ENCODE measurements around the gene AAMP. TPM values are rescaled to one million over a fixed set of nuclear protein-coding genes. Genes with fewer than 3 reads are reported as not detected.
"Not testable (repeated sequence)": the region's sequence is repeated elsewhere in the genome, so short reads cannot be mapped to it uniquely, and the experiment has no call there.

AAMP gene
- total and polyA plus RNA-seq, 2 experiments from 2014 or later, result 90.8 to 203 TPM

DNA sequence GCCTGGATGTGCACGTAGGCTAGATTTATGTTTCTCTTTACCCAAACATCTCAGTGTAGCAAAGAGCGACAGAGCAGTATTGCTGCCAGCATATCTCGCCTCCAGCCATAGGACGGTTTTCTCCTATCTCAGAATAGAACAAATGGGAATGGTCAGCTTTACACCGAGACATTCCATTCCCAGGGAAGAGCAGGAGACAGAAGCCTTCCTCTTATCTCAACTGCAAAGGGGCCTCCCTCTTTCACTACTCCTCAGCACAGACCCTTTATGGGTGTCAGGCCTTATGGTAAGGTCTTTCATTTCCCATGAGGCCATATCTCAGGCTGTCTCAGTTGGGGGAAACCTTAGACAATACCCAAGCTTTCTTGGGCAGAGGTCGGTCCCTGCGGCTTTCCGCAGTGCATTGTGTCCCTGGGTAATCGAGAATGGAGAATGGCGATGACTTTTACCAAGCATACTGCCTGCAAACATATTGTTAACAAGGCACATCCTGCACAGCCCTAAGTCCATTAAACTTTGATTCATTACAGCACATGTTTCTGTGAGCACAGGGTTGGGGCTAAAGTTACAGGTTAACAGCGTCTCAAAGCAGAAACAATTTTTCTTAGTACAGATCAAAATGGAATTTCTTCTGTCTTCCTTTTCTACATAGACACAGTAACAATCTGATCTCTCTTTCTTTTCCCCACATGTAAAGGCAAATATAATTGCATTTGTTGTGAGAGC lies 41.8 kb upstream of the AAMP start:
- not testable (repeated sequence) for H3K36me3 Mint-ChIP-seq (ENCODE audit: low read depth); H4K20me1 ChIP-seq (replicated peaks; ENCODE audit: insufficient read depth); H3K79me2 ChIP-seq (replicated peaks; ENCODE audit: insufficient read depth); H3K27ac Mint-ChIP-seq; DNase-seq (ENCODE audit: low spot score); H3K4me2 ChIP-seq; H3K36me3 ChIP-seq (ENCODE audit: insufficient read depth); H3K4me1 ChIP-seq (ENCODE audit: insufficient read depth); H3K9me3 Mint-ChIP-seq; H3K4me3 Mint-ChIP-seq; H3K4me3 ChIP-seq; ATAC-seq; H3F3A ChIP-seq (replicated peaks; ENCODE audit: low read depth); H3K9me2 ChIP-seq (ENCODE audit: insufficient read depth); H3K4me1 Mint-ChIP-seq; H3K27me3 Mint-ChIP-seq (ENCODE audit: insufficient read depth, low read depth, poor library complexity); H3K27ac ChIP-seq (ENCODE audit: low read depth); H3K27me3 ChIP-seq (ENCODE audit: insufficient read depth)
- H2AFZ ChIP-seq, result peak overlapping the region; percentile 80; the same call in 1 of the 2 replicates

DNA sequence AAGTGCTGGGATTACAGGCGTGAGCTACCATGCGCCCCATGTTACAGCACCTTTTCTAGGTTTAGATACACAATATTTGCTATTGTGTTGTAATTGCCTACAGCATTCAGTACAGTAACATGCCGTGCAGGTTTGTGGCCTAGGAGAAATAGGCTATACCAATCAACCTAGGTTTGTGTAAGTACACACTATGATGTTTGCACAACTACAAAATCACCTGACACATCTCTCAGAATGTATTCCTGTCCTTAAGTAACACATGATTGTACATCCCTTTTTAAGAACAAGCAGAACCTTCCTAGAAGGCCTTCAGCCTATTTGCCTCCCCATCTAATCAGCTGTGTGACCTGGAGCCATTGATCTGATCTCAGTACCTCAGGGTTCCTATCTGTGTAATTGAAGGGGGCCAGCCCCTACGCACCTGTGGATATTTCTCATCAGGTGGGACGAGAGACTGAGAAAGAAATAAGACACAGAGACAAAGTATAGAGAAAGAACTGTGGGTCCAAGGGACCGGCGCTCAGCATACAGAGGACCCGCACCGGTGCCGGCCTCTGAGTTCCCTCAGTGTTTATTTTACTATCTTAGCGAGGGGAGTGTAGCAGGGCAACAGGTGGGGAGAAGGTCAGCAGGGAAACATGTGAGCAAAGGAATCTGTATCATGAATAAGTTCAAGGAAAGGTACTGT lies 41.1 kb upstream of the AAMP start:
- Histone ChIP-seq H4K20me1 (replicated peaks; ENCODE audit: insufficient read depth) (no peaks in the 10 kb centered on the region; the same call in 1 of the 2 replicates), H3K79me2 (replicated peaks; ENCODE audit: insufficient read depth) (no peaks in the 10 kb centered on the region), H3K4me1 (ENCODE audit: insufficient read depth) (0 out of 2 replicates have a peak, but pooled peaks cover 3% of the 10 kb centered on the region), H3K9me2 (ENCODE audit: insufficient read depth) (no peaks in the 10 kb centered on the region), H3K4me2 (no peak overlapping the region), H3F3A (replicated peaks; ENCODE audit: low read depth) (no peaks in the 10 kb centered on the region), H2AFZ (0 out of 2 replicates have a peak overlapping the region, but pooled peaks have one; percentile 56), H3K4me3 (no peak overlapping the region), H3K36me3 (ENCODE audit: insufficient read depth) (no peaks in the 10 kb centered on the region), H3K27ac (ENCODE audit: low read depth) (no peak overlapping the region), H3K27me3 (ENCODE audit: insufficient read depth) (no peaks in the 10 kb centered on the region)
- Mint-ChIP-seq H3K4me1 (no peaks in the 10 kb centered on the region), H3K27ac (no peak overlapping the region), H3K27me3 (ENCODE audit: insufficient read depth, low read depth, poor library complexity) (peaks cover 1% of the 10 kb centered on the region), H3K36me3 (ENCODE audit: low read depth) (no peaks in the 10 kb centered on the region), H3K4me3 (no peak overlapping the region), H3K9me3 (0 out of 3 replicates have a peak, but pooled peaks cover 3% of the 10 kb centered on the region)
- DNase-seq (ENCODE audit: low spot score) (no peak), ATAC-seq (no peak)
- TF ChIP-seq ZNF114 (CRISPR knock-in tag; IDR thresholded peaks at IDR 0.05), result no peak
- TF ChIP-seq, protein P1, sequence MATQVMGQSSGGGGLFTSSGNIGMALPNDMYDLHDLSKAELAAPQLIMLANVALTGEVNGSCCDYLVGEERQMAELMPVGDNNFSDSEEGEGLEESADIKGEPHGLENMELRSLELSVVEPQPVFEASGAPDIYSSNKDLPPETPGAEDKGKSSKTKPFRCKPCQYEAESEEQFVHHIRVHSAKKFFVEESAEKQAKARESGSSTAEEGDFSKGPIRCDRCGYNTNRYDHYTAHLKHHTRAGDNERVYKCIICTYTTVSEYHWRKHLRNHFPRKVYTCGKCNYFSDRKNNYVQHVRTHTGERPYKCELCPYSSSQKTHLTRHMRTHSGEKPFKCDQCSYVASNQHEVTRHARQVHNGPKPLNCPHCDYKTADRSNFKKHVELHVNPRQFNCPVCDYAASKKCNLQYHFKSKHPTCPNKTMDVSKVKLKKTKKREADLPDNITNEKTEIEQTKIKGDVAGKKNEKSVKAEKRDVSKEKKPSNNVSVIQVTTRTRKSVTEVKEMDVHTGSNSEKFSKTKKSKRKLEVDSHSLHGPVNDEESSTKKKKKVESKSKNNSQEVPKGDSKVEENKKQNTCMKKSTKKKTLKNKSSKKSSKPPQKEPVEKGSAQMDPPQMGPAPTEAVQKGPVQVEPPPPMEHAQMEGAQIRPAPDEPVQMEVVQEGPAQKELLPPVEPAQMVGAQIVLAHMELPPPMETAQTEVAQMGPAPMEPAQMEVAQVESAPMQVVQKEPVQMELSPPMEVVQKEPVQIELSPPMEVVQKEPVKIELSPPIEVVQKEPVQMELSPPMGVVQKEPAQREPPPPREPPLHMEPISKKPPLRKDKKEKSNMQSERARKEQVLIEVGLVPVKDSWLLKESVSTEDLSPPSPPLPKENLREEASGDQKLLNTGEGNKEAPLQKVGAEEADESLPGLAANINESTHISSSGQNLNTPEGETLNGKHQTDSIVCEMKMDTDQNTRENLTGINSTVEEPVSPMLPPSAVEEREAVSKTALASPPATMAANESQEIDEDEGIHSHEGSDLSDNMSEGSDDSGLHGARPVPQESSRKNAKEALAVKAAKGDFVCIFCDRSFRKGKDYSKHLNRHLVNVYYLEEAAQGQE (IDR thresholded peaks at IDR 0.05; ENCODE audit: unreplicated experiment), result no peak
- no peak for TF ChIP-seq STAT1 (IDR thresholded peaks at IDR 0.05; ENCODE audit: unreplicated experiment)
- TF ChIP-seq EZH2phosphoT487 (IDR thresholded peaks at IDR 0.05; ENCODE audit: unreplicated experiment), result no peak
- TF ChIP-seq JUNB (IDR thresholded peaks at IDR 0.05; ENCODE audit: unreplicated experiment), result no peak
- no peak for TF ChIP-seq ZNF331 (CRISPR knock-in tag; IDR thresholded peaks at IDR 0.05; ENCODE audit: low read depth)
- no peak for TF ChIP-seq POLR2AphosphoS5 (IDR thresholded peaks at IDR 0.05; ENCODE audit: low read depth)
- no peak for TF ChIP-seq EZH2 (IDR thresholded peaks at IDR 0.05; ENCODE audit: low read depth, unreplicated experiment)
- TF ChIP-seq, protein P2, sequence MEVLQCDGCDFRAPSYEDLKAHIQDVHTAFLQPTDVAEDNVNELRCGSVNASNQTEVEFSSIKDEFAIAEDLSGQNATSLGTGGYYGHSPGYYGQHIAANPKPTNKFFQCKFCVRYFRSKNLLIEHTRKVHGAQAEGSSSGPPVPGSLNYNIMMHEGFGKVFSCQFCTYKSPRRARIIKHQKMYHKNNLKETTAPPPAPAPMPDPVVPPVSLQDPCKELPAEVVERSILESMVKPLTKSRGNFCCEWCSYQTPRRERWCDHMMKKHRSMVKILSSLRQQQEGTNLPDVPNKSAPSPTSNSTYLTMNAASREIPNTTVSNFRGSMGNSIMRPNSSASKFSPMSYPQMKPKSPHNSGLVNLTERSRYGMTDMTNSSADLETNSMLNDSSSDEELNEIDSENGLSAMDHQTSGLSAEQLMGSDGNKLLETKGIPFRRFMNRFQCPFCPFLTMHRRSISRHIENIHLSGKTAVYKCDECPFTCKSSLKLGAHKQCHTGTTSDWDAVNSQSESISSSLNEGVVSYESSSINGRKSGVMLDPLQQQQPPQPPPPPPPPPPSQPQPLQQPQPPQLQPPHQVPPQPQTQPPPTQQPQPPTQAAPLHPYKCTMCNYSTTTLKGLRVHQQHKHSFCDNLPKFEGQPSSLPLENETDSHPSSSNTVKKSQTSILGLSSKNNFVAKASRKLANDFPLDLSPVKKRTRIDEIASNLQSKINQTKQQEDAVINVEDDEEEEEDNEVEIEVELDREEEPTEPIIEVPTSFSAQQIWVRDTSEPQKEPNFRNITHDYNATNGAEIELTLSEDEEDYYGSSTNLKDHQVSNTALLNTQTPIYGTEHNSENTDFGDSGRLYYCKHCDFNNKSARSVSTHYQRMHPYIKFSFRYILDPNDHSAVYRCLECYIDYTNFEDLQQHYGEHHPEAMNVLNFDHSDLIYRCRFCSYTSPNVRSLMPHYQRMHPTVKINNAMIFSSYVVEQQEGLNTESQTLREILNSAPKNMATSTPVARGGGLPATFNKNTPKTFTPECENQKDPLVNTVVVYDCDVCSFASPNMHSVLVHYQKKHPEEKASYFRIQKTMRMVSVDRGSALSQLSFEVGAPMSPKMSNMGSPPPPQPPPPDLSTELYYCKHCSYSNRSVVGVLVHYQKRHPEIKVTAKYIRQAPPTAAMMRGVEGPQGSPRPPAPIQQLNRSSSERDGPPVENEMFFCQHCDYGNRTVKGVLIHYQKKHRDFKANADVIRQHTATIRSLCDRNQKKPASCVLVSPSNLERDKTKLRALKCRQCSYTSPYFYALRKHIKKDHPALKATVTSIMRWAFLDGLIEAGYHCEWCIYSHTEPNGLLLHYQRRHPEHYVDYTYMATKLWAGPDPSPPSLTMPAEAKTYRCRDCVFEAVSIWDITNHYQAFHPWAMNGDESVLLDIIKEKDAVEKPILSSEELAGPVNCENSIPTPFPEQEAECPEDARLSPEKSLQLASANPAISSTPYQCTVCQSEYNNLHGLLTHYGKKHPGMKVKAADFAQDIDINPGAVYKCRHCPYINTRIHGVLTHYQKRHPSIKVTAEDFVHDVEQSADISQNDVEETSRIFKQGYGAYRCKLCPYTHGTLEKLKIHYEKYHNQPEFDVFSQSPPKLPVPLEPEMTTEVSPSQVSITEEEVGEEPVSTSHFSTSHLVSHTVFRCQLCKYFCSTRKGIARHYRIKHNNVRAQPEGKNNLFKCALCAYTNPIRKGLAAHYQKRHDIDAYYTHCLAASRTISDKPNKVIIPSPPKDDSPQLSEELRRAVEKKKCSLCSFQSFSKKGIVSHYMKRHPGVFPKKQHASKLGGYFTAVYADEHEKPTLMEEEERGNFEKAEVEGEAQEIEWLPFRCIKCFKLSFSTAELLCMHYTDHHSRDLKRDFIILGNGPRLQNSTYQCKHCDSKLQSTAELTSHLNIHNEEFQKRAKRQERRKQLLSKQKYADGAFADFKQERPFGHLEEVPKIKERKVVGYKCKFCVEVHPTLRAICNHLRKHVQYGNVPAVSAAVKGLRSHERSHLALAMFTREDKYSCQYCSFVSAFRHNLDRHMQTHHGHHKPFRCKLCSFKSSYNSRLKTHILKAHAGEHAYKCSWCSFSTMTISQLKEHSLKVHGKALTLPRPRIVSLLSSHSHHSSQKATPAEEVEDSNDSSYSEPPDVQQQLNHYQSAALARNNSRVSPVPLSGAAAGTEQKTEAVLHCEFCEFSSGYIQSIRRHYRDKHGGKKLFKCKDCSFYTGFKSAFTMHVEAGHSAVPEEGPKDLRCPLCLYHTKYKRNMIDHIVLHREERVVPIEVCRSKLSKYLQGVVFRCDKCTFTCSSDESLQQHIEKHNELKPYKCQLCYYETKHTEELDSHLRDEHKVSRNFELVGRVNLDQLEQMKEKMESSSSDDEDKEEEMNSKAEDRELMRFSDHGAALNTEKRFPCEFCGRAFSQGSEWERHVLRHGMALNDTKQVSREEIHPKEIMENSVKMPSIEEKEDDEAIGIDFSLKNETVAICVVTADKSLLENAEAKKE (CRISPR knock-in tag; IDR thresholded peaks at IDR 0.05), result no peak
- TF ChIP-seq NANOG (IDR thresholded peaks at IDR 0.05; ENCODE audit: borderline replicate concordance), result no peak

Data from GM23338 (cell line).